Type B pancreatic cell (in vitro differentiated cells): ENCODE measurements around the gene MTMR2. TPM values are rescaled to one million over a fixed set of nuclear protein-coding genes. Genes with fewer than 3 reads are reported as not detected.

Experiments
- DNase-seq: peaks from one replicate; pipeline ENCODE4 v3.0.0; 2021; ENCODE audit warnings: mixed read lengths; ENCODE audit not compliant: unreplicated experiment; ENCODE audit errors: extremely low spot score
- H3K27ac Mint-ChIP-seq: 2 replicates; pipeline ENCODE4 v1.8.0; 2021; ENCODE audit warnings: mild to moderate bottlenecking, mixed read lengths
- H3K27me3 Mint-ChIP-seq: 2 replicates; pipeline ENCODE4 v1.8.0; 2021; ENCODE audit warnings: mixed read lengths
- H3K36me3 Mint-ChIP-seq: 2 replicates; pipeline ENCODE4 v1.8.0; 2021; ENCODE audit warnings: mixed read lengths
- H3K4me1 Mint-ChIP-seq: one replicate; pipeline ENCODE4 v1.8.0; 2021; ENCODE audit warnings: mixed read lengths; ENCODE audit not compliant: unreplicated experiment
- H3K4me3 Mint-ChIP-seq: 2 replicates; pipeline ENCODE4 v1.8.0; 2021; ENCODE audit warnings: mild to moderate bottlenecking, mixed read lengths
- H3K9me3 Mint-ChIP-seq: 2 replicates; pipeline ENCODE4 v1.8.0; 2021; ENCODE audit warnings: mixed read lengths
- CTCF ChIP-seq: fragments of 200-600 bp; sonication (generic); conservative IDR thresholded peaks from 2 replicates; pipeline ENCODE4 v1.5.0; 2021; ENCODE audit warnings: antibody characterized with exemption, mild to moderate bottlenecking
- total RNA-seq: library from RNA; stranded (reverse); gene quantifications from 2 replicates; pipeline ENCODE4 v1.2.1, GENCODE V29; 2021; ENCODE audit warnings: low replicate concordance

The MTMR2 gene
- total RNA-seq, 1 donor from 2014 or later = 38.9 TPM

GRCh38 chr11:95933594-95933993 is 9.7 kb upstream of the MTMR2 start:
- no peak for TF ChIP-seq CTCF
- Mint-ChIP-seq H3K4me3 (no peak overlapping the region), H3K9me3 (peaks cover 15% of the 10 kb centered on the region), H3K36me3 (no peaks in the 10 kb centered on the region), H3K27ac (no peak overlapping the region), H3K4me1 (no peaks in the 10 kb centered on the region), H3K27me3 (no peaks in the 10 kb centered on the region)
- no peak for DNase-seq

- Mint-ChIP-seq H3K9me3 (peaks cover 11% of the 10 kb centered on the region), H3K4me1 (no peaks in the 10 kb centered on the region), H3K36me3 (no peaks in the 10 kb centered on the region), H3K4me3 (no peak overlapping the region), H3K27ac (no peak overlapping the region), H3K27me3 (no peaks in the 10 kb centered on the region)
- TF ChIP-seq CTCF = no peak
- DNase-seq = no peak
Measured at GRCh38 chr11:95931916-95932315, 8.0 kb upstream of the MTMR2 start.

DNA sequence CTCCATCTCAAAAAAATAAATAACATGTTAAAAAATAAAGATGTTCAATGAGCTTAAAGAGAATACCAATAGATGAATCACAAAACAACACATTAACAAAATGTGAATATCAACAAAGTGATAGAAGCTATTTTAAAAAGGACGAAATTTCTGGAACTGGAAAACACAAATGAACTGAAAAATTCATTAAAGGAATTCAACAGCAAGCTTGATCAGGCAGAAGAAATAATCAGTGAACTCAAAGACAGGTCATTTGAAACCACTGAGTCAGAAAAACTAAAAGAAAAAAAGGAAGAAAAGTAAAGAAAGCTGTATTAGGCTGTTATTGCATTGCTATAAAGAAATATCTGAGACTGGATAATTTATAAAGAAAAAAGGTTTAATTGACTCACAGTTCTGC is 7.0 kb upstream of the MTMR2 start:
- Mint-ChIP-seq H3K4me3 (no peak overlapping the region), H3K27me3 (no peaks in the 10 kb centered on the region), H3K9me3 (peaks cover 10% of the 10 kb centered on the region), H3K36me3 (no peaks in the 10 kb centered on the region), H3K27ac (no peak overlapping the region), H3K4me1 (no peaks in the 10 kb centered on the region)
- no peak for DNase-seq
- no peak for TF ChIP-seq CTCF

DNA sequence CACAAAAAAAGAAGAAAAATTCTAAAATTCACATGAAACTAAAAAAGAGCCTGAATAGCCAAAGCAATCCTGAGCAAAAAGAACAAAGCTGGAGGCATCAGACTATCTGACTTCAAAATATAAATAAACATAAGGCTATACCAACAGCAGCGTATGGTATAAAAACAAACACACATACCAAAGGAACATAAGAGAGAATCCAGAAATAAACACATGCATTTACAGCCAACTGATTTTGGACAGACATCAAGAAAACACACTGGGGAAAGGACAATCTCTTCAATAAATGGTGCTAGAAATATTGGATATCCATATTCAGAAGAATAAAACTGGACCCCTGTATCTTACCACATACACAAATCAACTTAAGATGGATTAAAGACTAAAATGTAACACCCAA is 2.8 kb upstream of the MTMR2 start:
- Mint-ChIP-seq H3K36me3 (no peaks in the 10 kb centered on the region), H3K4me1 (peaks cover 19% of the 10 kb centered on the region), H3K4me3 (no peak overlapping the region), H3K27me3 (no peaks in the 10 kb centered on the region), H3K27ac (no peak overlapping the region), H3K9me3 (peaks cover 4% of the 10 kb centered on the region)
- TF ChIP-seq CTCF = no peak
- no peak for DNase-seq

- no peak for TF ChIP-seq CTCF
- peak overlapping the region; percentile 100 for H3K4me3 Mint-ChIP-seq
- H3K9me3 Mint-ChIP-seq = no peaks in the 10 kb centered on the region
- H3K4me1 Mint-ChIP-seq = peaks cover 19% of the 10 kb centered on the region
- peak overlapping the region; percentile 98 for H3K27ac Mint-ChIP-seq
- H3K36me3 Mint-ChIP-seq = no peaks in the 10 kb centered on the region
- H3K27me3 Mint-ChIP-seq = no peaks in the 10 kb centered on the region
- DNase-seq = no peak
Measured at GRCh38 chr11:95925011-95925410, 1.1 kb upstream of the MTMR2 start.

DNA sequence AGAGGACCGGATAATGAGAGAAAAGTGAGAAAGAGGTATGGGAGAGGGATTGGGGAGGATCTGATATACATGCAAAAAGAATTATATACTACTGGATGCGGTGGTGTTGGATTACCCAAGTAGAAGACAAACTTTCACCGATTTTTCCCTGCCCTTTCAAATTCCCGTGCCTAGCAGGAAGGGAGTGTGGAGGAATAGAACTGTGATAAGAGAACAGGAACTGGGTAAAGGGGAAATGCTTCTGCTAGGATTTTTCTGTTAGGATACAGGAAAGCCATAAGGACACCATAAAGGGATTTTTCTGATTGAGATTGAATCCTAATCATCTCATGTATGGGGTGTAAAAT is 480 bp upstream of the MTMR2 start:
- Mint-ChIP-seq H3K27ac (peak overlapping the region; percentile 98), H3K4me3 (peak overlapping the region; percentile 100), H3K36me3 (no peaks in the 10 kb centered on the region), H3K9me3 (no peaks in the 10 kb centered on the region), H3K27me3 (no peaks in the 10 kb centered on the region), H3K4me1 (peaks cover 21% of the 10 kb centered on the region)
- TF ChIP-seq CTCF = no peak
- DNase-seq = no peak
